SIG-M5 (cell line): ENCODE data around the gene DLG1.

Experiments
- DNase-seq: peaks from one replicate; lab custom pipeline; 2025; lab: John Stamatoyannopoulos, UW

The DLG1 gene

DNA sequence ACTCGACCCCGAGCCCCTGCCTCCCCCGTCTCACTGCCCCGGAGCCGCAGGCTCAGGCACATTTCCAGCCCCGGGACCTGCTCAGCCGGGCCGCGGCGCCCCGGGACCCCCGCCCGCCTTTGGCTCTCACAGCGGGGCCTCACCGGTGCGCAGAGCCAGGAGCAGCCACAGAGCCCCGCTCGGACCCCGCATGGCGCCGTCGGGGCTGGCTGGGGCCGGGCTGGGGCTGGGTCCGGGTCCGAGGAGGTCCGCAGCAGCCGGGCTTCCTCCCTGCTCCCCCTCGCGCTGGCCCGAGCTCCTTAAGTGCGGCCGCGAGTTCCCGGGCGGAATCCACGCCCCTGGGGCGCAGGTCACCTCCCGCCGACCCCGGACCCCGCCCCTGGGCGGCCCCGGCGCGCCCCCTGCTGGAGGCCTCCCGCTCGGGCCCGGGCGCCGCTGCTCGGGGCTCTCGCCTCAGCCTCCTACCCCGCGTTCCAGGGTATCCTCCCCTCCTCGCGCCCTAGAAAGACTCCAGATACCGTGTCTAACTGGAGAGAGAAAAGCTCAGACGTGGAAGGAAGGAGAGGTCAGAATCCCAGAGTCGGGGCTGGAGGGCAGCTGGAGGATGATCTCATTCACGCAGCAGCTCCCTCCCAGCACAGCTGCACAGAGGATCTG, 268.8 kb downstream of the DLG1 start, which contains the start of gene MELTF:
Gene MELTF (minus strand): TSS at position 307 of the 657 bp plus-strand sequence. CDS start 115 bp downstream, at position 192.
- DNase-seq, result no peak

GRCh38 chr3:197028728-197029510, 269.5 kb downstream of the DLG1 start:
- no peak for DNase-seq

DNA sequence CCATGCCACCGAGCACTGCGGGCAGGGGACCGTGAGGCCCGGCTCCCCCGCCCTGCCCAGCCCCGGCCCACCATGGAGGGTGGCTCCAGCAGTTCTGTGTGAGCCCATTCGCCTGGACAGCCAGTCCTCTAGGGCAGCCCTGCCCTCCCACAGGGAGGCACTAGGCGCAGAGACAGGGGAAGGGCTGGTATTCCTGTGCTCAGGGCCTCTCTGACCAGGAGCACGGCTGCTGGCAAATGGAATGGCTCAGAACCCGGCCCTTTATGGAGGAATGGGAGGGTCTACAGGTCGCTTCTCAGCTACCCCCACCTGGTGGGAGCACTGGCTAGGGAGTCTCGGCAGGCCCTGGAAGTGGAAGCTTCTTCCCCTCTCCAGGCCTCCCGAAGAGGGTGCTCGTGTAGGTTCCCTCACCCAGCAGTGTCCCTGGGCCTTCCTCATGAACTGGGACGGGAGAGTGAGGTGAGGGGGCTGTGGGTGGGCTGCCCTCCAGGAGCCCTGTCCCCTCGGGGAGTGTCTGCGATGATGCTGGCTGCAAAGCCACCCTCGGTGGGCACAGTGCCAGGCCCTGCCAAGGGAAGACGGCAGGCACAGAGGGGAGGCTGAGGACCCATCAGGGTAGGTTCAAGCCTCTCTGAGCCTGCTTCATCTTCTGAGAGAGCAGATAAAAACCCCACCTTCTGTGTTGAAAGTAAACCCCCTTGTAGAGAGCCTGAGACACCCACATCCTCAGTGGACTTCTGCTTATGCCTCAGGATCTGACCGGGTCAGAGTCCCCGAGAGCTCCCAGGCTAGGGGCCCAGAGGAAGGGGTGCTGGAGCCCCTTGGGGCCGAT, 270.3 kb downstream of the DLG1 start:
- no peak for DNase-seq

- DNase-seq, result no peak
Measured at GRCh38 chr3:197027151-197027895, 271.1 kb downstream of the DLG1 start.

DNA sequence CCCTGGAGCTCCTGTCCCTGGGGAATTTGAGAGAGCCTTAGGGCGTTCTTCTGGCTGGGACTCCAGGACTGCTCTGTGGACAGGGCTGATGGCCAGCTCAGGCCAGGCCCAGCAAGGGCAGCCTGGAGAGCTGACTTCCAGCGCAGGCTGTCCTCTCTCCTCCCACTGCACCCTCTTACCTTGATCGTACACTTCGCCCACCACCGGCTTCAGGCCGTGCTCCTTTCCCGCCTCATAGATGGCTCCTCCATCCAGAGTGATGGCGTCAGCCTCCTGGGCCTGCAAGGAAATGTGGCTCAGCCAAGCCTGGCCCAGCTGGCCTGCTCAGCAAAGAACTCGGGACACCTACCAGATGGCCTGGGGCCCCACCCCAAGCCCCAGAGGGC, 271.9 kb downstream of the DLG1 start:
- no peak for DNase-seq

DNA sequence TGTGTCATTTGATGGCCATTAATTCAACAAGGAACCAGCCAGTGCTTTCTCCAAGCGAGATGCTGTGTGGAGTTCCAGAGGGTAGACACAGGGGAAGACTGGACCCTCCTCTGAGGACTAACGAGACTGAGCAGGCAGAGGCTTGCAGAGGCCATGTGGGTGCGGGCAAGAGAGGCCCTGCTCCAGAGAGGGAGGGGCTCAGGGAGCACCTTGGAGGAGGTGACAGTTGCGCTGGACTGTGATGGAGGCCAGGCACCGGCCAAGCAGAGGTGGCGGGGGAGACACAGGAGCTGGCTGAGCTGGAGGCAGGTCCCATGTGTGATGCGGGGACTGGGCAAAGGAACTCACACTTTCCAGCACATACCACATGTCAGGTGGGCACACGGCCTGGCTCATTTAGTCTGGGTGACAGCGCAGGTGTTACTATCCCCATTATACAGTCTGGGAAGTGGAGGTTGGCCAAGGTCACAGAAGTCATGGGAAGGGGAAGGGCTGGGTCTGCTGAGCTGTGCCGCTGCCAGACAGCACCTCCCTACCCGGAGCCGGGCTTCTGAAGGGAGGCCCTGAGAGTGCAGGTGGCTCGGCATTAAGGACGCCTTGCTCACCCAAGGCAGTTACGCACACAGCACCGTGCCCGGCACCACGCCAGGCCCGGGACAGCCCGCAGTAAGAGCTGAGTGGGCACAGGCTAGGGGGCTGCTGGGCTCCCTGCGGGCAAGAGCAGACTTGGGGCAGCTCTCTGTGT, 272.5 kb downstream of the DLG1 start:
- DNase-seq, result no peak

GRCh38 chr3:197024881-197025735, 273.3 kb downstream of the DLG1 start:
- no peak for DNase-seq

- DNase-seq, result no peak
Measured at GRCh38 chr3:197023998-197024651, 274.3 kb downstream of the DLG1 start.

- no peak for DNase-seq
Measured at GRCh38 chr3:197023241-197023997, 275.0 kb downstream of the DLG1 start.

GRCh38 chr3:197022405-197023231, 275.8 kb downstream of the DLG1 start:
- no peak for DNase-seq

GRCh38 chr3:197021729-197022404, 276.5 kb downstream of the DLG1 start:
- DNase-seq, result no peak

GRCh38 chr3:197021231-197021630, 277.2 kb downstream of the DLG1 start:
- no peak for DNase-seq

- DNase-seq, result no peak
Measured at GRCh38 chr3:197019535-197019934, 278.9 kb downstream of the DLG1 start.

- no peak for DNase-seq
Measured at GRCh38 chr3:197019021-197019420, 279.4 kb downstream of the DLG1 start.

- no peak for DNase-seq
Measured at GRCh38 chr3:197017003-197017402, 281.4 kb downstream of the DLG1 start.

GRCh38 chr3:197015790-197016736, 282.3 kb downstream of the DLG1 start:
- DNase-seq, result no peak
